HG03469 (cell line): ENCODE results near the gene MESD.

Source experiments
- ATAC-seq: cut with Tn5 transposase; IDR thresholded peaks from one replicate; pipeline ENCODE4 v1.9.1; 2021; ENCODE audit warnings: mild to moderate bottlenecking, moderate library complexity, moderate number of reproducible peaks; ENCODE audit not compliant: unreplicated experiment

Gene MESD

GRCh38 chr15:80912673-80913072 lies 76.9 kb downstream of the MESD start:
- no peak for ATAC-seq

DNA sequence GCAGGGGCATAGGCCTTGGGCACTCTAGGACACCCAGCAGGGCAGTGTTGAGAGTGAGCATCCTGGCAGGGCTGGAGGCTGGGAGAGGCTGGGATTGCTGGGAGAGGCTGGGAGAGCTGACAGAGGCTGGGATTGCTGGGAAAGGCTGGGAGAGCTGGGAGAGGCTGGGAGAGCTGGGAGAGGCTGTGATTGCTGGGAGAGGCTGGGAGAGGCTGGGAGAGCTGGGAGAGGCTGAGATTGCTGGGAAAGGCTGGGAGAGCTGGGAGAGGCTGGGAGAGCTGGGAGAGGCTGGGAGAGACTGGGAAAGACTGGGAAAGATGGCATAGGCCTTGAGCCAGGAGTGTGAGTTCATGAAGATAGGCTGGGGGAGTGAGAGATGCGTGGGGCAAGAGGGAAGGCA lies 77.8 kb downstream of the MESD start:
- ATAC-seq = no peak

- no peak for ATAC-seq
These were observed 83.4 kb downstream of the MESD start for GRCh38 chr15:80906159-80906766.

DNA sequence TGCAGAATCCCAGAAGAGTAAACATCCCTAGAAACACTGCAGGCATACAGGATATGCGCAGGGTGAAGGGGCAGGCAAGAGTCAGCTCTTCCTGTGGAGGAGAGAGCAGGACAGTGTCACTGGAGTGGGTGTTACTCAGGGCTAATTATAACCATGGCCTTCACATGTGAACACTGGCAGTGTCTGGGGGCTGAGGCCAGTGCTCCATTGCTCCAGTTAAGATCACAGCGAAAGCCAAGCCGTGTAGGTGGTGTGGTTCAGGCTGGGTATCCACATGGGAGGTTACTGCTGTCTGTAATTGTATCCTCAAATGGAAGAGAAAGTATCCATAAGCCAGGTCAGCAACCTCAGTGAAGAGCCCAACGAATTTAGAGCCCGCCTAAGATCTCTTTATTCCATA lies 84.6 kb downstream of the MESD start:
- no peak for ATAC-seq

DNA sequence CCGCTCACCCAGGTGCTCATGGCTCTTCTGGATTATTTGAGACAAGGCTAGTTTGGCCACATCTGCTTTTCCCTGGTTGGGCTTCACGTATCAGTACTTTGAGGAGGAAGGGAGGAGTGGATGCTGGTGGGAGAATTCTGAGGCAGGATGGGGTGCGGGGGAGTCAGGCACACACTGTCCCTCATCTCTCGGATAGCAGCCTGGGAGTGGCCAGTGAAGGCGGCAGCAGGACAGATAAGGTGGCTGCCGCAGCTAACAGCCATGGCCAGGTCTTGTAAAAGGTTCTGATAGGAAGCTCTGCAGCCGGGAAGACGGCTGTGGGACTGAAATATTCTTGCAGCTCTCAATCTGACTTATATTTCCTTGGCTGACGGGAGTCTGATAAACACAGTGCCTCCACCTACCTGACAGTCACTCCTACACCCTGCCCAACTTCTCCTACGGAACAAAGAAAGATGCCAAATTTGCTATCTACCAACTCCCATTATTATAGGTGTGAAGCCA lies 87.3 kb downstream of the MESD start:
- ATAC-seq = no peak

GRCh38 chr15:80898040-80898439 lies 91.6 kb downstream of the MESD start:
- no peak for ATAC-seq
